Colonic mucosa (tissue), 4 donors: ENCODE data around the gene FAM151B. TPM values are rescaled to one million over a fixed set of nuclear protein-coding genes. Genes with fewer than 3 reads are reported as not detected.

Experiments used
- DNase-seq: peaks from one replicate; pipeline ENCODE4 v3.0.0-alpha.2; 2020
- H3K27ac ChIP-seq: fragments of 200-600 bp; one replicate; pipeline ENCODE4 v1.8.0; 2021
- H3K27me3 ChIP-seq: fragments of 200-600 bp; one replicate; pipeline ENCODE4 v1.8.0; 2021
- H3K36me3 ChIP-seq: fragments of 200-600 bp; one replicate; pipeline ENCODE4 v1.8.0; 2021
- H3K4me1 ChIP-seq: fragments of 200-600 bp; one replicate; pipeline ENCODE4 v1.8.0; 2021; ENCODE audit warnings: mild to moderate bottlenecking
- H3K4me3 ChIP-seq: fragments of 200-600 bp; one replicate; pipeline ENCODE4 v1.8.0; 2021
- H3K9ac ChIP-seq, 2 donors: one replicate each; pipeline ENCODE4 v1.7.0; 2013; ENCODE audit warnings: control low read depth in 2 of 2, low read depth in 2 of 2, low read length in 2 of 2
- H3K9me3 ChIP-seq: fragments of 200-600 bp; one replicate; pipeline ENCODE4 v1.8.0; 2021
- CTCF ChIP-seq: fragments of 200-600 bp; IDR thresholded peaks from one replicate; pipeline ENCODE4 v1.8.0; 2022; ENCODE audit warnings: antibody characterized with exemption, mild to moderate bottlenecking
- intact Hi-C: fragments of 100-400 bp; cut with DNase I; formaldehyde crosslinking; loops from one replicate; pipeline ENCODE4 v1.14.1; 2022
- total RNA-seq, 2 donors: library from RNA; stranded (reverse); fragmentation: NEBNext Ultra II Directional in 1 of 2; extraction: Animal tissue kit (Norgen Biotek cat#: 25700) in 1 of 2; gene quantifications; one replicate each; pipeline ENCODE4 v1.2.1, GENCODE V29; 2021
- donor health status: healthy.
- donor health status: DM: no; HTN: no; CAD: no.
- donor health status: DM: no; HTN: no; CAD: no.

Gene FAM151B
- total RNA-seq, 2 donors from 2014 or later: 1.4 to 2.4 TPM

- no peaks in the 10 kb centered on the region for H3K9me3 ChIP-seq
- H3K27me3 ChIP-seq: no peaks in the 10 kb centered on the region
- H3K27ac ChIP-seq: no peak overlapping the region
- H3K36me3 ChIP-seq: no peaks in the 10 kb centered on the region
- no peak overlapping the region for H3K9ac ChIP-seq
- DNase-seq: no peak
- TF ChIP-seq CTCF: no peak
- no peak overlapping the region for H3K4me3 ChIP-seq
- intact Hi-C loops: loop anchor here (5.0 kb wide), 2 partner anchors 178 to 193 kb away; no protein-coding TSS in a partner anchor
- no peaks in the 10 kb centered on the region for H3K4me1 ChIP-seq
Measured at GRCh38 chr5:80479713-80480112, 8.2 kb upstream of the FAM151B start.

GRCh38 chr5:80480354-80480753, 7.5 kb upstream of the FAM151B start:
- intact Hi-C loops: loop anchor here (5.0 kb wide), 2 partner anchors 177 to 192 kb away; no protein-coding TSS in a partner anchor
- no peak for TF ChIP-seq CTCF
- Histone ChIP-seq H3K4me3 (no peak overlapping the region), H3K27me3 (no peaks in the 10 kb centered on the region), H3K9me3 (no peaks in the 10 kb centered on the region), H3K27ac (no peak overlapping the region), H3K4me1 (no peaks in the 10 kb centered on the region), H3K9ac (no peak overlapping the region), H3K36me3 (no peaks in the 10 kb centered on the region)
- DNase-seq: no peak

GRCh38 chr5:80481019-80481893, 6.6 kb upstream of the FAM151B start:
- H3K36me3 ChIP-seq: no peaks in the 10 kb centered on the region
- intact Hi-C loops: loop anchor here (5.0 kb wide), 2 partner anchors 176 to 191 kb away; no protein-coding TSS in a partner anchor
- H3K27me3 ChIP-seq: no peaks in the 10 kb centered on the region
- no peak overlapping the region for H3K4me3 ChIP-seq
- H3K27ac ChIP-seq: no peak overlapping the region
- no peak overlapping the region for H3K9ac ChIP-seq
- peak; percentile 60 for DNase-seq
- H3K4me1 ChIP-seq: no peaks in the 10 kb centered on the region
- no peaks in the 10 kb centered on the region for H3K9me3 ChIP-seq
- TF ChIP-seq CTCF: peak; percentile 68

GRCh38 chr5:80482578-80482977, 5.3 kb upstream of the FAM151B start:
- Histone ChIP-seq H3K4me3 (no peak overlapping the region), H3K4me1 (no peaks in the 10 kb centered on the region), H3K9ac (no peak overlapping the region), H3K36me3 (no peaks in the 10 kb centered on the region), H3K9me3 (no peaks in the 10 kb centered on the region), H3K27ac (no peak overlapping the region), H3K27me3 (no peaks in the 10 kb centered on the region)
- no peak for TF ChIP-seq CTCF
- DNase-seq: no peak
- intact Hi-C loops: loop anchor here (5.0 kb wide), 2 partner anchors 175 to 190 kb away; no protein-coding TSS in a partner anchor

GRCh38 chr5:80483636-80484232, 4.2 kb upstream of the FAM151B start:
- intact Hi-C loops: loop anchor here (5.0 kb wide), 2 partner anchors 174 to 189 kb away; no protein-coding TSS in a partner anchor

More at GRCh38 chr5:80483636-80484232, 4.2 kb upstream of the FAM151B start:
- Histone ChIP-seq H3K36me3 (no peaks in the 10 kb centered on the region), H3K27ac (no peak overlapping the region), H3K4me1 (no peaks in the 10 kb centered on the region), H3K4me3 (no peak overlapping the region), H3K27me3 (no peaks in the 10 kb centered on the region), H3K9ac (no peak overlapping the region), H3K9me3 (no peaks in the 10 kb centered on the region)
- no peak for TF ChIP-seq CTCF
- no peak for DNase-seq
